HG02885 (cell line): ENCODE measurements around the gene SLC9A8.

Source experiments
- ATAC-seq: cut with Tn5 transposase; IDR thresholded peaks from one replicate; pipeline ENCODE4 v1.9.1; 2021; ENCODE audit warnings: mild to moderate bottlenecking; ENCODE audit not compliant: unreplicated experiment, poor library complexity

SLC9A8 gene

DNA sequence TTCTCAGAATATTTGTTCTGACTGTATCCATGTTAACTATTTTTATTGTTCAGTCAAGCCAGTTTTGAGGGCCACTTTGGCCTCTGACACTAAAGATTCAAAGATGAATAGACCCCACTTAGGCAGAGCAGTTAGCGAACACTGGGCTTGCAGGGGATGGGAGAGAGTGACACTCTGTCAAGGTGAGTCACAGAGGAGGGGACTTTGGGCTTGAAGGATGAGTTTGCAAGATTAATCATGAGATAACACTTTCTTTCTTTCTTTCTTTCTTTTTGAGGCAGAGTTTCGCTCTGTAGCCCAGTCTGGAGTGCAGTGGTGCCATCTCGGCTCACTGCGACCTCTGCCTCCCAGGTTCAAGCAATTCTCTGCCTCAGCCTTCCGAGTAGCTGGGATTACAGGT, 56.3 kb downstream of the SLC9A8 start:
- ATAC-seq = no peak

DNA sequence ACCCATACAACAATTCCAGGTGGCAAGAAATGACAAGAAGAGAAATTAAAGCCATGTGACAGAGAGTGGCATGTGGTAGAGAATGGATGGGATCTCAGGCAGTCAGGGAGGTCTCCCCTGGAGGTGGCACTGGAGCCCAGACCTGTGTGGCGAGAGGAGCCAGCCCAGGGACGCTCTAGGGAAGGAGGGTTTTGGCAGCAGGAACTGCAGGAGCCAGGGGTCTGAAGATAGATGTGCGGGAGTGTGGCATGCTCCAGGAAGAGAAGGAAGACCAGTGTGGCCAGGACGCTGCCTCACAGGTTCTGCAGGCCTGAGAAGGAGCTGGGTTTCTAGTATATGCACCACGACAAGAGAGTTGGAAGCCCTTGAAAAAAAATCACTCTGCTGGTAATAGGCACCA, 57.6 kb downstream of the SLC9A8 start:
- ATAC-seq = no peak

DNA sequence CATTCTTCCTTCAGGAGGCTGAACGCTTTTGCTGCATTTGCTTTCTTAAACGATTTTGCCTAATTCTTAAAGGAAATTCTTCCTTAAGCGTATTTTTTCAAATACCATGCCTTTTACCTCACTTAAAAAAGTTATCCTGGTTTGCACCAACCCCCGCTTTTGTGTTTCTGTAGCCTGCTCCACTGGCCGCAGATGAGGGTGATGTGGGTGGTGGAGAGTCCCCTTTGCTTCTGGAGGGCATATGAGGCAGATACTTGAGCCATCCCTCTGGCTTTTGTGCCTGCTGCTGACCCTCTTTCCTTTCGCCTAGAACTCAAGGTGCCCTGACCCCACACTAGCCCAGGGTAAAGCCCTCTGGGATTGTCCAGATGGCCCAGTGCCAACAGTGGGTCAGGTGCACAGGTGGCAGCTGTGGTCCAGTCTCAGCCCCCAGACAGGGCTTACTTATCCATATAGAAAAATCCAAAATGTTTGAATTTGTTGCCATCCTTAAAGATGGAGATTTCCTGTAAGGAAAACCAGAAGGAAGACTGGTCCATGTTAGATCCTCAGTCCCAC, 58.8 kb downstream of the SLC9A8 start:
- no peak for ATAC-seq

DNA sequence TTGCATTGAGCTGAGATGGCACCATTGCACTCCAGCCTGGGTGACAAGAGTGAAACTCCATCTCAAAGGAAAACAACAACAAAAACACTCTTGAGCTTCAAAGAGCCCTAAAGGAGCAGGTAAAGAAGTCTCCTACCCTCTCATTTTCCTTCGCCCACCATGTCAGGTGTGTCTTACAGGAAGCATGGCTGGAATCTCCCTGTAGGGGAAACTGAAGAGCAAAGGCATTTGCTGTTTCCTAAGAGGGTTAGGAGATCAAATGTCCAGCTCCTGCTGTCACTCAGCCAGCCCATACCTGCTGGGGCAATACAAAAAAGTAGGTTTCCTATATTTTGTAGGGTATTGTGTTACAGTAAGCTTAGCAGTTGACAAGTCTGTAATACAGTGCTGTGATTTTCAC, 59.4 kb downstream of the SLC9A8 start:
- ATAC-seq = no peak

GRCh38 chr20:49874696-49875095, 62.1 kb downstream of the SLC9A8 start:
- ATAC-seq = no peak

DNA sequence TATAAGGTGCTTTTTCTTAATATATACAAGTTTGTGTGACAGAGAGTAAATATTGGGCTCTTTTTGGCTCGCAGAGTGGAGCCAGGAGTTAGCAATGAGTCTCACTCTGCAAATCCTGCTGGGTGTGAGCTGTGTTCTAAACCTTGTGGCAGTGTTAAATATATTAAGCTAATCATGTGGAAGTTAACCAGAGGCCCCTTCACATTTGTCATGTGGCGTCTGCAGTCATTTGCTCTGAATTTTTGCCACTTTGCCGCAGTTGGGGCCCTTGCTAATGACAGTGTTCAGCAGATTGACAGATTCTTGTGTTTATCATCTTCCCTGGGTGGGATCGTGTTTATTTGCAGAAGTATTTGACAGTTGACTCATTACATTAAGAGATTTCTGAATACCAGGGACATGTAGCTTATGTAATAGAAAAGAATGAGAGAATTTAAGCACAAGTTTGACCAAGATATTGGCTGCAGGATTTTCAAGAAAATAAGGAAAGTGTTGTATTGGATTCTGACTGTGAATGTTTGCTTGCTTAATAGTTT, 64.8 kb downstream of the SLC9A8 start:
- ATAC-seq = no peak

DNA sequence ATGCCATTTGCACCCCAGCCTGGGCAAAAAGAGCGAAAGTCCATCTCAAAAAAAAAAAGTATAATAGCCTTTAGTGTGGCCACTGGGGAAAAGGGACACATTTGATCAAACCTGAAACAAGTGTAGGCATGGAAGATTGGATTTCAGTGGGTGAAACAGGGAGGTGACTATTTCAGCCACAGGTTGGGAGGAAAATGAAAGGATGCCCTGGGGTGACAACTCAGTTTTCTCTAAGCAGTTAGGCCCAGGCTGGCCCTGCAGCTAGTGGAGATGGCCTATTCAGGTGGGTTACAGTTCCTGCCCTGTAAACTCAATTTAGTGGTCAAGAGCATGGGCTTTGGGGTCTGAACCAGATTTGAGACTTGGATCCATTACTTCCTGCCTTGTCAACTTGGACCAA, 66.3 kb downstream of the SLC9A8 start:
- no peak for ATAC-seq

DNA sequence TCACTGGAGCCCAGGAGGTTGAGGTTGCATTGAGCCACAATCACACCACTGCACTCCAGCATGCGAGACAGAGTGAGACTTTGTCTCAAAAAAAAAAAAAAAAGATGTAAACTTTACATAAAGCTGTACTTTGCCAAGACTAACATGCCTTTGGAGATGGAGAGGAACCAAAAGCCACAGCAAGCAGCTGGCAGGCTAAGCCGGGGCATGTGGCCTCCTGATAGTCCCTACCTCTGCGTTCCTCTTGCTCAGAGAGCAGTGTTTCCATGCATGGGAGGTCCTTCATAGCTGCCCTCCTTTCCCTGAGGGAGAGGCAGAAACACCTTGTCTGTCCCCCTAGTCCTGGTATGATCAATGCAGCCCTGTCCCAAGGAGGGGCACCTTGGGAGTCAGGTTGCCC, 67.5 kb downstream of the SLC9A8 start:
- no peak for ATAC-seq

DNA sequence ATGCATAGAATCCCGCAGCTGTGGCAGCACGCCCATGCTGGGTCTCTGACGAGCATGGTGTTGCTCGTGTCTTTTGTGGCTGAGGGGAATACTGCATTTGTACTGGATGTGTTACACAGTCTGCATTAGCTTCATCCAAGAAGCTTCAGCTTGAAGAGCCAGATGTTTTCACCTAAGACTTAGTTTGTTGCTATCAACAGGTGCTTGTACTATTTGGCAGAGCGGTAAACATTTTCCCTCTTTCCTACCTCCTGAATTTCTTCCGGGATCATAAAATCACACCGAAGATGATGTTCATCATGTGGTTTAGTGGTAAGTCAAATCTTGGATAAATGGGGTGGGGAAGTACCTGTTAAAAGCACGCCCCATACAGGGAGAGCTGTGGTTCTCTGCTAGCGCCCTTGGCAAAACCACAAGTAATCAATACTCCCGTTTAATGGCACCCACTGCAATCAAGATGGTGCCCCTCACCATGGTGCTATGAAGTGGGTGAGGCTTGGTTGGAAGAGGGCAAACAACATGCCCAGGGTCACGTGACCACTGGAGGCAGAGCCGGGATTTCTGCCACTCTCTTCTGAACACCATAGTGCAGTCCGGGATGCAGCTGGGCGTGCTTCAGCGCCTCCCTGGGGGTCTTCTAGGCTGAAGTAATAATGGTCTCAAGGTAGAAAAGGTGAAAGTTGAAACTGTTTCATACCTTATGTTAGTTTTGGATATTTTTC, 68.3 kb downstream of the SLC9A8 start:
- ATAC-seq = no peak

DNA sequence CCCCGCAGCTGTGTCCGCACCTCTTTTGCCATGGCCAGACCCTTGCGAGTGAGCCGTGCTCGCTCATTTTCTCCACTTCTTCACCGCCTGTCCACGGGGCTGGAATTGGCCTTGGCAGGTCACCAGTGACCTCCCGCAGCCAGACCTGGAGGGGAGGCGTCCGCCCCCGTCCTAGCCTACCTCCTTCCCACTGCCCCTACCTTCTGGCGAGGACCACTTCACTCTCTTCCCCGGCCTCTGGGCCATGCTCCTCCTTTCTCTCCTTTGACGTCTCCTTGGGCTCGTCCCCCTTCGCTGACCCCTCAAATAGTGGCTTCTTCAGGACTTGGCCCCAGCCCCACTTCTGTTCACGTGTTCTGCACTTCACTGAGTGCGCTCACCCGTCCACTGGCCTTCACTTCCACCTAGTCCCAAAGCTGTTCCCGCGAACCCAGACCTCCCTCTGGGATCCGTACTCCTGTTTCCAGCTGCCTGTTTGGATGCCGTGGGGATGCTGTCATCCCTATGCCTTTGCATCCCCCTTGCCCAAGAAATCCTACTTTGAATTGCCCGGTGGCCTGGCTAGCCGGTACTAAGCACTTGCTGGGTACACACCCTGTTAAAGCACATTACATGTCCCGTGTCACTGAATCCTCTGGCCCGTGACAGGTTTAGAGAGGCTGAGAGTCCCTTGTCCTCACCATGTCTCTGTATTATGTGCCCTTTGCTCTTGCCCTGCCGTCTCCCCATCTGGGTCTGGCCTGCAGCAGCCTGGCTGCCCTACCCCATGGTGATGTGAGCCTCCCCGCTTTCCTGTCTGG, 69.7 kb downstream of the SLC9A8 start:
- ATAC-seq = no peak

- ATAC-seq = no peak
These were observed 70.7 kb downstream of the SLC9A8 start for GRCh38 chr20:49883246-49883802.

DNA sequence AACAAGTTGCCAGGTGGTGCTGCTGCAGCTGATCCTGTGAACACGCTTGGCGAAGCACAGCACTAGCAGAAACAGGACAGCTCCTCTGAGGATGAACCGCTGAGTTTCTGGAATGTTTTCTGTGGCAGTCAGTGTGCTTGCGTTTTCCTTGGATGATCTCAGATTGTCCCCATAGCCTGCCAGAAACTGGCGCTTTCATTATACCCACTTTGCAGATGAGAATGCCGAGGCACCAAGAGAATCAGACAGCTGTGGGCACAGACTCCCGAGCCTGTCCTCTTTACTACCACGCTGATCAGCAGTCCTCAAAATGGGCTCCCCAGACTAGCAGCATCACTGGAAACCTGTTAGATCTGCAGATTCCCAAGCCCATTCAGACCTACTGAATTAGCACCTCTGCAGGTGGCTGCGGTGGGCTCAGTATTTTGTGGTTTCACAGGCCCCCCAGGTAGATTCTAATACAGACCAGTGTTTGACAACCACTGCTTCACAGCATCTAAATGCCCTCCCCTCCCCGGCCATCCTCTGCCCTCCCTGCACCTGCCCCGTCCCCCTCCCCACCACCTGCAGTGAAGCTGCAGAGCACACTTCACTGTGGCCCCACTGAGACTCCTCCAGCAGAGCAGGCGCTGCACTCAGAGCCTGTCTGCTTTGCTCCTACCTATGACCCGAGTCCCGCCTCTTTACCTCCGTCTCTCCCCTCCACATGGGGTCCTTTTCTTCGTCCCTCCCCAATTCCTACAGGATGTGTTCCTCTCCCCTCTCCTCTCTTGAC, 73.1 kb downstream of the SLC9A8 start:
- ATAC-seq = no peak

- ATAC-seq = no peak
These were observed 74.1 kb downstream of the SLC9A8 start for GRCh38 chr20:49886571-49887213.

DNA sequence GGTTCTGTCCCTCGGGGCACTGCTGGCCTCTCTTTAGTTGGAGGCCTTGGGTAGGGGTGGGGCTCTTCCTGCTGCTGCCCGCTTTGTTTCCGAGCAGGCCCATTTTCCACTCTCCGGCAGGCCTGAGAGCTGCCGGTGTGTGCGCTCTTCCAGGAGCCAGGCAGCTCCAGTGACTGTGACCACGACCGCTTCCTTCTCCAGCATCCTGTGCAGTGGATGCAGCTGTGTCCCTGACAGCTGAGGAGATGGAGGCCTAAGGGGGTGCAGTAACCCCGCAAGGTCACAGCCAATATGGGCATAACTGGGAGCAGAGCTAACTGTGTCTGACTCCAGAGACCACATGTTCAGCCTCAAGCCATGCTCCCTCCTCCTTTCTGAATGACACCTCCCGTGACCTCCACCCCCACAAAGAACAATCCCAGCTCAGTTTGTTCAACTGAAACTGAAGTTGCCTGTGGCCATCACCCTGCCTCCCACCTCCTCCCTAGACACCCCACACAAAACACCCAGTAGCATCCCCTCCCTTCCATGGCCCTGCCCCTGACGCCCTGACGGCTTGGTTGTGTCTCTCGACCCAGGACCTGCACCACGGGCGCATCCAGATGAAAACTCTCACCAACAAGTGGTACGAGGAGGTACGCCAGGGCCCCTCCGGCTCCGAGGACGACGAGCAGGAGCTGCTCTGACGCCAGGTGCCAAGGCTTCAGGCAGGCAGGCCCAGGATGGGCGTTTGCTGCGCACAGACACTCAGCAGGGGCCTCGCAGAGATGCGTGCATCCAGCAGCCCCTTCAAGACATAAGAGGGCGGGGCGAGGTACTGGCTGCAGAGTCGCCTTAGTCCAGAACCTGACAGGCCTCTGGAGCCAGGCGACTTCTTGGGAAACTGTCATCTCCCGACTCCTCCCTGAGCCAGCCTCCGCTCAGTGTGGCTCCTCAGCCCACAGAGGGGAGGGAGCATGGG, 74.9 kb downstream of the SLC9A8 start:
- no peak for ATAC-seq

DNA sequence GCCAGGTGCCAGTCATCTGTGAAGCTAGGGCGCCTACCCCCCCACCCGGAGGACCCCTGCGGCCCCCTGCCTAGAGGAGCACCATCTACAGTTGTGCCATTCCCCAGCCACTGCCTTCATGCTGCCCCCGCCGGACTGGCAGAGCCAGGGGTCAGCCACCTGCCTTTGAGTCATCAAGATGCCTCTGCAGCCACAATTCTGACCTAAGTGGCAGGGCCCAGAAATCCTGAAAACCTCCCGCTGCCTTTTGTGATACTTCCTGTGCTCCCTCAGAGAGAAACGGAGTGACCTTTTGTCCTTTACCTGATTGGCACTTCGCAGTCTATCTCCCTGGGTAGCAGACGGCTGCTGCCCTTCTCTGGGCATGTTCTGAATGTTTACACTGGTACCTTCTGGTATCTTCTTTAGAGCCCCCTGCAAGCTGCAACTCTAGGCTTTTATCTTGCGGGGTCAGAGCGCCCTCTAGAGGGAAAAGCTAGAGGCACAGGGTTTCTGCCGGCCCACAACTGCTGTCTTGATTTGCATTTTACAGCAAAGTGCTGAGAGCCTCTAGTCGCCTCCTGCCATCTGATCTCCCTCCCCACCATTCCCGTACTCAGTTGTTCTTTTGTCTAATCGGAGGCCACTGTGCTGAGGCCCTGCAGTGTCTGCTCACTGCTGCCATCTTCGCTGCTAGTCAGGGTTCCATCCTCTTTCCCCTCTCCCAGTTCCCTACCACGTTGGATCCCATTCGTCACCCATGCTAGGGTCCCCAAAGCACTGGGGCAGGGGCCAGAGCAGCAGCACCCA, 75.8 kb downstream of the SLC9A8 start:
- ATAC-seq = no peak

DNA sequence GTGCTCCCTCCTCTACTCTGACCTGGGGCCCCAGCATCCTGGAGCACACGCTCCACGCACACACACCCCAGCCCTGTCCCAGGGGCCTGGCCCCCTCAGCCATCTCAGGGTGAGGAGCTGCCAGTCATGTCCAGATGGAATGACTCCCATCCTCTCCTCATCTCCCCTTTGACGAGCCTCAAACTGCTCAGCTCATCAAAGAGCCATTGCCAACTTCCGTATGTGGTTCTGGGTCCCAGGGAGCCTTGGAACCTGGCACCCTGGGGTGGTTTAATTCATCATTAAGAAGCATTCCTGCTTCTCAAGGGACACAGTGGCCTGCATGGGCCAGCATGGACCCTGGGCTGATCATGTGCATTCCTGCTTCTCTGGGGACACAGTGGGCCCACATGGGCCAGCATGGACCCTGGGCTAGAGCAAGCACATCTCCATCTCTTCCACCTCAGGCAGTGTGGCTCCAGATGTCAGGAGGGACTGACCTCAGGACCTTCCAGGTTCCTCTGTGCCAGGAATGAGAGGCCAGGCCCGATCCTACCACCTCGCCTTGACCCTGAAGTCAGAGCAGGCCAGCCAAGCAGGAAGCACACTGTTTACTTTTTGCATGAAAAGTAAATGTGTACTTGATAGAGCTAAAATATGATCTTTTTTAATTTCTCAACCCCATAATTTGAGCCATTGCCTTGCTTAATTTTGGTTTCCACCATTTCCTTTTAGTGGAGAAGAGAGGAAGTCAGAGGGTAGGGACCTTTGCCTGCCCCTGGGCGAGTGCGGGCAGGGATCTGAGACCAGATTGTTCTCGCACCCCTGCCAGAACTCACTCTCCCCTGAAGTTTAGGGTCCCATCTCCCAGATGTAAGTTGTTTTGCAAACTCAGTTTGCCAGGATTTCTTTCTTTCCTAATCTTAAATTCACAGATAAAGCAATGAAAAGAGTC, 76.6 kb downstream of the SLC9A8 start:
- ATAC-seq = no peak

DNA sequence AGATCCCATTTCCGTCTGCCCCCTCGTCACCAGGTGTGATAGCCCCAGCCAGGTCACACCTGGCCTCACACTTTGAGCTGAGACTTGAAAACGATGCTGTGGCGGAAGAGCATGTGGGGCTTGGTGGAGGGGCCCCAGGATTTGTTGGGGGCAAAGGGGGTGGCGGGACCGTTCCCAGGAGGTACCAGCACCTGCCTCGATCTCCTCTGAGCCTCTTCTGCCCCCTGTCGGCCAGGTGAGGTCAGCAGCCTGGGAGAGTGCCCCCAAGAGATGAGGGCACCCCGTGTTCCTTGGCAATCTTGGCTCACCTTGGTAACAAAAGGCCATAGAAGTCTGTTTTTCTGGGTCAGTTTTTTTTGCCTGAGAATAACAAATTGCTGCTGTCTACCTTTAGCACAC, 77.3 kb downstream of the SLC9A8 start:
- no peak for ATAC-seq
